ENCODE measurements around the gene SLC6A19.

SLC6A19 gene

DNA sequence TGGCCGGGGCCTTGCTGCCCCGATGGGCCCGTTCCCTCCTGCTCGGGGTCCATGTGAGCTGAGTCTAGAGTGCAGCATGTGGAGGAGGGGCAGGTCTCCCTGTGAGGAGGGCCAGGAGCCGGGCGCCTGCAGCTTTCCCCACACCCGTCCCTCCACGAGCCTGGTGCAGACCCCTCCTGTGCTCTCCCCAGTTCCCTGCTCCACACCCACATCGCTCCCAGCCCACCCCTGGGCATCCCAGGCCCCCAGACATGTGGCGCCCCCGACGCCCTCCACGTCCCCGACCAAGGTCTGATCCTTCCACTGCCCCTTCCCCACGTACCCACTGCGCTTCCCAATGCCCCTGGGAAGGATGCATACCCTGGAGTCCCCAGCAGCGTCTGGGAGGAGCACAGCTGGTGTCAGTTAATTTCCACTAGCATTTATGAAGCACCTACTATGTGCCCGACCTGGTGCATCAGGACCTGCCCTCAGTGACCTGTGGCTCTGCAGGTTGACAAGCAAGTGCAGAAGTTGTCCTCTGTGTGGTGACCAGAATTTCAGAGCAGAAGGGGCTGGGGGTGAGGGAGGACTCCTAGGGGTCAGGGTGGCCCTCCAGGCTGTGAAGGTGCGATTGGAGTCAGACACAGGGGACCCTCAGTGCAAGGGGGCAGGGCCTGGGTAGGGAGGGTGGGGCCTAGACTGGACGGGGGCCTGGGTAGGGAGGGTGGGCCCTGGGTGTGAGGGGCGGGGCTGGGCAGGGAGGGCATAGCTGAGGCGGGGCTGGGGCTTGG lies 13.0 kb downstream of the SLC6A19 start:
- Histone ChIP-seq H3K27ac (replicated peaks) (no peak overlapping the region), H3K27me3 (ENCODE audit: insufficient read depth, poor library complexity, severe bottlenecking) (no peaks in the 10 kb centered on the region), H3K4me3 (replicated peaks; ENCODE audit: insufficient read depth, low read length) (no peak overlapping the region)
- no peak for TF ChIP-seq CTCF (IDR thresholded peaks at IDR 0.05; ENCODE audit: insufficient read depth, low read length)
- no peak for TF ChIP-seq GABPA (IDR thresholded peaks at IDR 0.05; ENCODE audit: low read depth)
- no peak for TF ChIP-seq POLR2AphosphoS5 (IDR thresholded peaks at IDR 0.05; ENCODE audit: low read depth)
- TF ChIP-seq SPI1 (IDR thresholded peaks at IDR 0.05; ENCODE audit: borderline replicate concordance, low read depth): no peak
- no peak for TF ChIP-seq REST (IDR thresholded peaks at IDR 0.05; ENCODE audit: insufficient replicate concordance, low read depth)
- DNase-seq (ENCODE audit: low read depth in 1 of 2, low spot score in 1 of 2): no peak

GRCh38 chr5:1214936-1215220 lies 13.5 kb downstream of the SLC6A19 start:
- no peak overlapping the region for H3K27ac ChIP-seq (replicated peaks)
- no peak overlapping the region for H3K4me3 ChIP-seq (replicated peaks; ENCODE audit: insufficient read depth, low read length)
- TF ChIP-seq POLR2AphosphoS5 (IDR thresholded peaks at IDR 0.05; ENCODE audit: low read depth) (no peak), REST (IDR thresholded peaks at IDR 0.05; ENCODE audit: insufficient replicate concordance, low read depth) (no peak)
- no peak for DNase-seq (ENCODE audit: low read depth in 1 of 2, low spot score in 1 of 2)
- no peaks in the 10 kb centered on the region for H3K27me3 ChIP-seq (ENCODE audit: insufficient read depth, poor library complexity, severe bottlenecking)

DNA sequence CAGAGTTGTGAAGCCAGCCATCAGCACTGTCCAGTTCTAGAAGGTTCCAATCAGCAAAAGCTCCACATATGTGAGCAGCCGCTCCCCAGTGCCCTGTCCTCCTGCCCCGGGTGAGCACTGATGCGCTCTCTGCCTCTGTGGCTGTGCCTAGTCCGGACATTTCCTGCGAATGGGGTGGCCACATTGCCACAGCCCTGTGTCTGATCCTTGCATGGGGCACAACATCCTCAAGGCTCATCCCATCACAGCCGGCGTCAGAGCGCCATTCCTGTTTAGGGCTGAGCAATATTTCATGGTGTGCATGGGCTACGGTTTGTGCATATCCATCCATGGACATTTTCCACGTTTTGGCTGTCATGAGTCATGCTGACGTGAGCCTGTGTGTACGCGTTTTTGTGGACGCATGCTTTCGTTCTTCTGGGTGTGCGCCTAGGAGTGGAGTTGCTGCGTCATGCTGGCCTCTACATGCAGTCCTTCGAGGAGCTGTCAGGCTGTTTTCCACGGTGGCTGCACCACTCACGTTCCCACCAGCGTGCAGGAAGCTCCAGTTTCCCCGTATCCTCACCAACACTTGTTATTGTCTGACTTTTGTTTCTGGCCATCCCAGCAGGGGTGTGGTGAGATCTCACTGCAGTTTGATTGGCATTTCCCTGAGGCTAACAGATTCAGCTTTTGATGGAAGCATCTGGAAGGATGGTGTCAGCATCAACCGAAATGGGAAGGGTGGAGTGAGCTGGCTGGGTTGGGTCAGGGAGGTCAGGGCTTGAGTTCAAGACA lies 14.1 kb downstream of the SLC6A19 start:
- Histone ChIP-seq H3K27me3 (ENCODE audit: insufficient read depth, poor library complexity, severe bottlenecking) (no peaks in the 10 kb centered on the region), H3K27ac (replicated peaks) (no peak overlapping the region), H3K4me3 (replicated peaks; ENCODE audit: insufficient read depth, low read length) (no peak overlapping the region)
- DNase-seq (ENCODE audit: low read depth in 1 of 2, low spot score in 1 of 2): no peak
- TF ChIP-seq SPI1 (IDR thresholded peaks at IDR 0.05; ENCODE audit: borderline replicate concordance, low read depth): no peak
- no peak for TF ChIP-seq POLR2AphosphoS5 (IDR thresholded peaks at IDR 0.05; ENCODE audit: low read depth)
- TF ChIP-seq GABPA (IDR thresholded peaks at IDR 0.05; ENCODE audit: low read depth): no peak
- TF ChIP-seq CTCF (IDR thresholded peaks at IDR 0.05; ENCODE audit: insufficient read depth, low read length): no peak
- TF ChIP-seq REST (IDR thresholded peaks at IDR 0.05; ENCODE audit: insufficient replicate concordance, low read depth): no peak
